ENCODE data around the gene ASCC2. TPM values are rescaled to one million over a fixed set of nuclear protein-coding genes. Genes with fewer than 3 reads are reported as not detected.

ASCC2 gene
- polyA plus RNA-seq, 4 donors: 38.3 to 80.1 (median 57.9) TPM

- H3K9me3 ChIP-seq (ENCODE audit: control insufficient read depth in 2 of 2, insufficient read depth in 1 of 2, low read depth in 1 of 2, low read length in 1 of 2): no peaks in the 10 kb centered on the region
- FAIRE-seq: no peak
- H3K4me1 ChIP-seq (ENCODE audit: control insufficient read depth in 3 of 3, insufficient read depth in 2 of 3, low read depth in 1 of 3, low read length in 2 of 3): peaks cover 0 to 4% (median 0%) of the 10 kb centered on the region in 3 donors
- DNase-seq: no peak
- H3K27me3 ChIP-seq (ENCODE audit: control insufficient read depth in 3 of 3, insufficient read depth in 3 of 3, low read length in 3 of 3): no peaks in the 10 kb centered on the region
- H3K4me3 ChIP-seq (ENCODE audit: low read depth in 1 of 3, low read length in 3 of 3): no peak overlapping the region
- peaks cover 13 to 81% (median 18%) of the 10 kb centered on the region in 3 donors for H3K36me3 ChIP-seq (ENCODE audit: control insufficient read depth in 3 of 3, insufficient read depth in 2 of 3, low read depth in 1 of 3, low read length in 3 of 3)
- WGBS, 3 donors: 57 to 71% (median 65%) methylated on average over 7 of the region's 7 CpGs
- peak overlapping the region; percentile 34 to 73 (median 50) for H3K27ac ChIP-seq (ENCODE audit: low read depth in 1 of 3, low read length in 2 of 3)
Observed at GRCh38 chr22:29820961-29821290, 17.1 kb downstream of the ASCC2 start.

GRCh38 chr22:29819501-29819900, 18.6 kb downstream of the ASCC2 start:
- no peaks in the 10 kb centered on the region for H3K9me3 ChIP-seq (ENCODE audit: control insufficient read depth in 2 of 2, insufficient read depth in 1 of 2, low read depth in 1 of 2, low read length in 1 of 2)
- no peaks in the 10 kb centered on the region for H3K27me3 ChIP-seq (ENCODE audit: control insufficient read depth in 3 of 3, insufficient read depth in 3 of 3, low read length in 3 of 3)
- no peak overlapping the region for H3K4me3 ChIP-seq (ENCODE audit: low read depth in 1 of 3, low read length in 3 of 3)
- H3K27ac ChIP-seq (ENCODE audit: low read depth in 1 of 3, low read length in 2 of 3): no peak overlapping the region
- H3K36me3 ChIP-seq (ENCODE audit: control insufficient read depth in 3 of 3, insufficient read depth in 2 of 3, low read depth in 1 of 3, low read length in 3 of 3): peaks cover 13 to 79% (median 15%) of the 10 kb centered on the region in 3 donors
- no peak for DNase-seq
- WGBS, 3 donors: 67 to 93% (median 93%) methylated on average over 2 of the region's 2 CpGs
- FAIRE-seq: no peak
- peaks cover 0 to 4% (median 0%) of the 10 kb centered on the region in 3 donors for H3K4me1 ChIP-seq (ENCODE audit: control insufficient read depth in 3 of 3, insufficient read depth in 2 of 3, low read depth in 1 of 3, low read length in 2 of 3)

GRCh38 chr22:29817724-29818123, 20.4 kb downstream of the ASCC2 start:
- H3K4me1 ChIP-seq (ENCODE audit: control insufficient read depth in 3 of 3, insufficient read depth in 2 of 3, low read depth in 1 of 3, low read length in 2 of 3): peaks cover 0 to 4% (median 0%) of the 10 kb centered on the region in 3 donors
- H3K4me3 ChIP-seq (ENCODE audit: low read depth in 1 of 3, low read length in 3 of 3): no peak overlapping the region
- WGBS, 3 donors: 91 to 99% (median 94%) methylated on average over 1 of the region's 1 CpG
- no peaks in the 10 kb centered on the region for H3K9me3 ChIP-seq (ENCODE audit: control insufficient read depth in 2 of 2, insufficient read depth in 1 of 2, low read depth in 1 of 2, low read length in 1 of 2)
- H3K27ac ChIP-seq (ENCODE audit: low read depth in 1 of 3, low read length in 2 of 3): no peak overlapping the region
- FAIRE-seq (no peak), DNase-seq (no peak)
- H3K36me3 ChIP-seq (ENCODE audit: control insufficient read depth in 3 of 3, insufficient read depth in 2 of 3, low read depth in 1 of 3, low read length in 3 of 3): peaks cover 11 to 76% (median 16%) of the 10 kb centered on the region in 3 donors
- H3K27me3 ChIP-seq (ENCODE audit: control insufficient read depth in 3 of 3, insufficient read depth in 3 of 3, low read length in 3 of 3): no peaks in the 10 kb centered on the region

GRCh38 chr22:29816980-29817379, 21.1 kb downstream of the ASCC2 start:
- no peak overlapping the region for H3K27ac ChIP-seq (ENCODE audit: low read depth in 1 of 3, low read length in 2 of 3)

GRCh38 chr22:29816539-29816938, 21.5 kb downstream of the ASCC2 start:
- WGBS, 3 donors: 70 to 87% (median 81%) methylated on average over 6 of the region's 6 CpGs
- DNase-seq: no peak
- no peak overlapping the region for H3K4me3 ChIP-seq (ENCODE audit: low read depth in 1 of 3, low read length in 3 of 3)
- no peaks in the 10 kb centered on the region for H3K9me3 ChIP-seq (ENCODE audit: control insufficient read depth in 2 of 2, insufficient read depth in 1 of 2, low read depth in 1 of 2, low read length in 1 of 2)
- peaks cover 14 to 78% (median 21%) of the 10 kb centered on the region in 3 donors for H3K36me3 ChIP-seq (ENCODE audit: control insufficient read depth in 3 of 3, insufficient read depth in 2 of 3, low read depth in 1 of 3, low read length in 3 of 3)
- H3K27me3 ChIP-seq (ENCODE audit: control insufficient read depth in 3 of 3, insufficient read depth in 3 of 3, low read length in 3 of 3): no peaks in the 10 kb centered on the region
- H3K27ac ChIP-seq (ENCODE audit: low read depth in 1 of 3, low read length in 2 of 3): no peak overlapping the region
- no peak for FAIRE-seq
- H3K4me1 ChIP-seq (ENCODE audit: control insufficient read depth in 3 of 3, insufficient read depth in 2 of 3, low read depth in 1 of 3, low read length in 2 of 3): peaks cover 0 to 4% (median 0%) of the 10 kb centered on the region in 3 donors

More at GRCh38 chr22:29816980-29817379, 21.1 kb downstream of the ASCC2 start:
- 95 to 100% (median 97%) methylated on average over 2 of the region's 2 CpGs for WGBS, 3 donors
- Histone ChIP-seq H3K36me3 (ENCODE audit: control insufficient read depth in 3 of 3, insufficient read depth in 2 of 3, low read depth in 1 of 3, low read length in 3 of 3) (peaks cover 11 to 79% (median 19%) of the 10 kb centered on the region in 3 donors), H3K9me3 (ENCODE audit: control insufficient read depth in 2 of 2, insufficient read depth in 1 of 2, low read depth in 1 of 2, low read length in 1 of 2) (no peaks in the 10 kb centered on the region), H3K27me3 (ENCODE audit: control insufficient read depth in 3 of 3, insufficient read depth in 3 of 3, low read length in 3 of 3) (no peaks in the 10 kb centered on the region), H3K4me1 (ENCODE audit: control insufficient read depth in 3 of 3, insufficient read depth in 2 of 3, low read depth in 1 of 3, low read length in 2 of 3) (peaks cover 0 to 4% (median 0%) of the 10 kb centered on the region in 3 donors), H3K4me3 (ENCODE audit: low read depth in 1 of 3, low read length in 3 of 3) (no peak overlapping the region)
- no peak for FAIRE-seq
- no peak for DNase-seq

GRCh38 chr22:29816128-29816527, 21.9 kb downstream of the ASCC2 start:
- Histone ChIP-seq H3K36me3 (ENCODE audit: control insufficient read depth in 3 of 3, insufficient read depth in 2 of 3, low read depth in 1 of 3, low read length in 3 of 3) (peaks cover 17 to 79% (median 21%) of the 10 kb centered on the region in 3 donors), H3K4me1 (ENCODE audit: control insufficient read depth in 3 of 3, insufficient read depth in 2 of 3, low read depth in 1 of 3, low read length in 2 of 3) (peaks cover 0 to 4% (median 0%) of the 10 kb centered on the region in 3 donors), H3K27ac (ENCODE audit: low read depth in 1 of 3, low read length in 2 of 3) (no peak overlapping the region)

GRCh38 chr22:29815580-29815979, 22.5 kb downstream of the ASCC2 start:
- DNase-seq: no peak
- WGBS, 3 donors: 76 to 98% (median 89%) methylated on average over 4 of the region's 4 CpGs
- H3K4me3 ChIP-seq (ENCODE audit: low read depth in 1 of 3, low read length in 3 of 3): no peak overlapping the region
- H3K36me3 ChIP-seq (ENCODE audit: control insufficient read depth in 3 of 3, insufficient read depth in 2 of 3, low read depth in 1 of 3, low read length in 3 of 3): peaks cover 17 to 76% (median 21%) of the 10 kb centered on the region in 3 donors
- H3K9me3 ChIP-seq (ENCODE audit: control insufficient read depth in 2 of 2, insufficient read depth in 1 of 2, low read depth in 1 of 2, low read length in 1 of 2): no peaks in the 10 kb centered on the region
- no peaks in the 10 kb centered on the region for H3K27me3 ChIP-seq (ENCODE audit: control insufficient read depth in 3 of 3, insufficient read depth in 3 of 3, low read length in 3 of 3)
- no peak overlapping the region for H3K27ac ChIP-seq (ENCODE audit: low read depth in 1 of 3, low read length in 2 of 3)
- no peak for FAIRE-seq
- no peaks in the 10 kb centered on the region for H3K4me1 ChIP-seq (ENCODE audit: control insufficient read depth in 3 of 3, insufficient read depth in 2 of 3, low read depth in 1 of 3, low read length in 2 of 3)

More at GRCh38 chr22:29816128-29816527, 21.9 kb downstream of the ASCC2 start:
- H3K27me3 ChIP-seq (ENCODE audit: control insufficient read depth in 3 of 3, insufficient read depth in 3 of 3, low read length in 3 of 3): no peaks in the 10 kb centered on the region
- peak in 1 of 2 donors; percentile 20 for DNase-seq
- WGBS, 3 donors: 41 to 55% (median 46%) methylated on average over 2 of the region's 2 CpGs
- no peak overlapping the region for H3K4me3 ChIP-seq (ENCODE audit: low read depth in 1 of 3, low read length in 3 of 3)
- no peaks in the 10 kb centered on the region for H3K9me3 ChIP-seq (ENCODE audit: control insufficient read depth in 2 of 2, insufficient read depth in 1 of 2, low read depth in 1 of 2, low read length in 1 of 2)
- no peak for FAIRE-seq

- 81 to 91% (median 85%) methylated on average over 5 of the region's 5 CpGs for WGBS, 3 donors
- FAIRE-seq: no peak
- no peak overlapping the region for H3K27ac ChIP-seq (ENCODE audit: low read depth in 1 of 3, low read length in 2 of 3)
- H3K36me3 ChIP-seq (ENCODE audit: control insufficient read depth in 3 of 3, insufficient read depth in 2 of 3, low read depth in 1 of 3, low read length in 3 of 3): peaks cover 20 to 73% (median 24%) of the 10 kb centered on the region in 3 donors
- H3K27me3 ChIP-seq (ENCODE audit: control insufficient read depth in 3 of 3, insufficient read depth in 3 of 3, low read length in 3 of 3): no peaks in the 10 kb centered on the region
- no peaks in the 10 kb centered on the region for H3K9me3 ChIP-seq (ENCODE audit: control insufficient read depth in 2 of 2, insufficient read depth in 1 of 2, low read depth in 1 of 2, low read length in 1 of 2)
- no peaks in the 10 kb centered on the region for H3K4me1 ChIP-seq (ENCODE audit: control insufficient read depth in 3 of 3, insufficient read depth in 2 of 3, low read depth in 1 of 3, low read length in 2 of 3)
- no peak for DNase-seq
- H3K4me3 ChIP-seq (ENCODE audit: low read depth in 1 of 3, low read length in 3 of 3): no peak overlapping the region
Observed at GRCh38 chr22:29814003-29814402, 24.1 kb downstream of the ASCC2 start.

- Histone ChIP-seq H3K4me1 (ENCODE audit: control insufficient read depth in 3 of 3, insufficient read depth in 2 of 3, low read depth in 1 of 3, low read length in 2 of 3) (no peaks in the 10 kb centered on the region), H3K9me3 (ENCODE audit: control insufficient read depth in 2 of 2, insufficient read depth in 1 of 2, low read depth in 1 of 2, low read length in 1 of 2) (no peaks in the 10 kb centered on the region), H3K36me3 (ENCODE audit: control insufficient read depth in 3 of 3, insufficient read depth in 2 of 3, low read depth in 1 of 3, low read length in 3 of 3) (peaks cover 17 to 73% (median 24%) of the 10 kb centered on the region in 3 donors), H3K27ac (ENCODE audit: low read depth in 1 of 3, low read length in 2 of 3) (no peak overlapping the region), H3K27me3 (ENCODE audit: control insufficient read depth in 3 of 3, insufficient read depth in 3 of 3, low read length in 3 of 3) (no peaks in the 10 kb centered on the region), H3K4me3 (ENCODE audit: low read depth in 1 of 3, low read length in 3 of 3) (no peak overlapping the region)
- FAIRE-seq (no peak), DNase-seq (peak; percentile 10 to 18)
- WGBS, 3 donors: 76 to 82% (median 80%) methylated on average over 3 of the region's 3 CpGs
Observed at GRCh38 chr22:29813563-29813962, 24.5 kb downstream of the ASCC2 start.
